H9 (cell line): ENCODE results near the gene EPB41L1. TPM values are rescaled to one million over a fixed set of nuclear protein-coding genes. Genes with fewer than 3 reads are reported as not detected.

Source experiments
- DNase-seq: peaks from one replicate; pipeline ENCODE4 v3.0.0-alpha.2; 2017
- H2AFZ ChIP-seq: one replicate; pipeline ENCODE4 v1.6.1; 2013; ENCODE audit warnings: mild to moderate bottlenecking, low read length, control low read depth, moderate library complexity
- H2AK5ac ChIP-seq: 2 replicates; pipeline ENCODE4 v1.6.1; 2013; ENCODE audit warnings: low read length, control low read depth, mixed read lengths; ENCODE audit not compliant: insufficient read length
- H2BK120ac ChIP-seq: one replicate; pipeline ENCODE4 v1.6.1; 2013; ENCODE audit warnings: low read depth, mild to moderate bottlenecking, low read length, control low read depth, inconsistent platforms; ENCODE audit not compliant: poor library complexity, severe bottlenecking
- H2BK12ac ChIP-seq: 2 replicates; pipeline ENCODE4 v1.6.1; 2013; ENCODE audit warnings: low read length, control low read depth, mixed read lengths, low read depth; ENCODE audit not compliant: insufficient read length
- H2BK15ac ChIP-seq: 2 replicates; pipeline ENCODE4 v1.6.1; 2013; ENCODE audit warnings: low read depth, low read length, control low read depth
- H2BK20ac ChIP-seq: one replicate; pipeline ENCODE4 v1.6.1; 2013; ENCODE audit warnings: low read depth, mild to moderate bottlenecking, low read length, control low read depth, inconsistent platforms; ENCODE audit not compliant: poor library complexity, severe bottlenecking
- H2BK5ac ChIP-seq: 2 replicates; pipeline ENCODE4 v1.6.1; 2013; ENCODE audit warnings: low read length, control low read depth, mixed read lengths; ENCODE audit not compliant: insufficient read length
- H3K14ac ChIP-seq: 2 replicates; pipeline ENCODE4 v1.6.1; 2013; ENCODE audit warnings: low read length, control low read depth; ENCODE audit not compliant: insufficient read depth
- H3K18ac ChIP-seq: 2 replicates; pipeline ENCODE4 v1.6.1; 2013; ENCODE audit warnings: low read depth, mild to moderate bottlenecking, mixed read lengths, low read length, control low read depth; ENCODE audit not compliant: insufficient read length
- H3K23ac ChIP-seq: 2 replicates; pipeline ENCODE4 v1.6.1; 2013; ENCODE audit warnings: low read length, control low read depth, mixed read lengths, low read depth; ENCODE audit not compliant: insufficient read length
- H3K23me2 ChIP-seq: 2 replicates; pipeline ENCODE4 v1.6.1; 2013; ENCODE audit warnings: low read depth, mild to moderate bottlenecking, mixed read lengths, low read length, control low read depth; ENCODE audit not compliant: insufficient read length, poor library complexity, severe bottlenecking
- H3K27ac ChIP-seq: 2 replicates; pipeline ENCODE4 v1.5.1; 2013; ENCODE audit warnings: low read length, control low read depth, mixed read lengths, low read depth; ENCODE audit not compliant: insufficient read length
- H3K27me3 ChIP-seq: 2 replicates; pipeline ENCODE4 v1.6.1; 2013; ENCODE audit warnings: low read length, control low read depth, inconsistent platforms; ENCODE audit not compliant: insufficient read depth
- H3K4ac ChIP-seq: 2 replicates; pipeline ENCODE4 v1.6.1; 2013; ENCODE audit warnings: low read depth, mild to moderate bottlenecking, control low read depth, inconsistent platforms, low read length, moderate library complexity
- H3K4me1 ChIP-seq: 2 replicates; pipeline ENCODE4 v1.6.1; 2013; ENCODE audit warnings: low read length, control low read depth, inconsistent platforms; ENCODE audit not compliant: insufficient read depth
- H3K4me2 ChIP-seq: 2 replicates; pipeline ENCODE4 v1.6.1; 2013; ENCODE audit warnings: low read length, control low read depth, mixed read lengths; ENCODE audit not compliant: insufficient read length, insufficient read depth
- H3K56ac ChIP-seq: 2 replicates; pipeline ENCODE4 v1.6.1; 2013; ENCODE audit warnings: low read depth, mild to moderate bottlenecking, mixed read lengths, low read length, control low read depth; ENCODE audit not compliant: insufficient read length
- H3K79me1 ChIP-seq: 2 replicates; pipeline ENCODE4 v1.6.1; 2013; ENCODE audit warnings: low read depth, mild to moderate bottlenecking, moderate library complexity, low read length, control low read depth, inconsistent platforms; ENCODE audit not compliant: insufficient read depth, poor library complexity, severe bottlenecking
- H3K79me2 ChIP-seq: 2 replicates; pipeline ENCODE4 v1.6.1; 2013; ENCODE audit warnings: low read length, control low read depth, inconsistent platforms; ENCODE audit not compliant: insufficient read depth
- H3K9ac ChIP-seq: 2 replicates; pipeline ENCODE4 v1.6.1; 2013; ENCODE audit warnings: low read length, control low read depth, mixed read lengths; ENCODE audit not compliant: insufficient read length; ENCODE audit errors: extremely low read depth
- H3K9me3 ChIP-seq: one replicate; pipeline ENCODE4 v1.6.1; 2013; ENCODE audit warnings: low read depth, low read length, inconsistent platforms; ENCODE audit not compliant: control insufficient read depth
- H3T11ph ChIP-seq: one replicate; pipeline ENCODE4 v1.6.1; 2013; ENCODE audit warnings: mild to moderate bottlenecking, low read length, control low read depth, inconsistent platforms
- H4K20me1 ChIP-seq: one replicate; pipeline ENCODE4 v1.6.1; 2013; ENCODE audit not compliant: control insufficient read depth, insufficient read length, insufficient read depth
- H4K5ac ChIP-seq: 2 replicates; pipeline ENCODE4 v1.6.1; 2013; ENCODE audit warnings: low read depth, mild to moderate bottlenecking, mixed read lengths, low read length, control low read depth; ENCODE audit not compliant: insufficient read length
- H4K8ac ChIP-seq: replicated peaks from 2 replicates; pipeline ENCODE4 v1.6.1; 2013; ENCODE audit warnings: low read length, control low read depth, mixed read lengths, low read depth; ENCODE audit not compliant: insufficient read length
- H4K91ac ChIP-seq: 2 replicates; pipeline ENCODE4 v1.6.1; 2013; ENCODE audit warnings: low read depth, mild to moderate bottlenecking, moderate library complexity, mixed read lengths, low read length, control low read depth; ENCODE audit not compliant: insufficient read length
- H3K27ac Mint-ChIP-seq, 3 experiments: 2 replicates in 2 of 3; 3 replicates in 1 of 3; pipeline ENCODE4 v1.8.0; 2020 to 2021; ENCODE audit warnings: mixed read lengths in 3 of 3, mild to moderate bottlenecking in 1 of 3, moderate library complexity in 1 of 3
- H3K27me3 Mint-ChIP-seq: 2 replicates; pipeline ENCODE4 v1.8.0; 2021; ENCODE audit warnings: low read depth, mild to moderate bottlenecking, moderate library complexity, mixed read lengths
- H3K36me3 Mint-ChIP-seq, 3 experiments: 2 replicates in 2 of 3; 3 replicates in 1 of 3; pipeline ENCODE4 v1.8.0; 2020 to 2021; ENCODE audit warnings: low read depth in 3 of 3, mixed read lengths in 3 of 3; ENCODE audit not compliant: insufficient read depth in 1 of 3
- H3K4me1 Mint-ChIP-seq, 2 experiments: 2 replicates each; pipeline ENCODE4 v1.8.0; 2020; ENCODE audit warnings: mixed read lengths in 2 of 2
- H3K4me3 Mint-ChIP-seq, 2 experiments: 2 replicates in 1 of 2; 3 replicates in 1 of 2; pipeline ENCODE4 v1.8.0; 2020 to 2021; ENCODE audit warnings: mild to moderate bottlenecking in 2 of 2, mixed read lengths in 2 of 2, moderate library complexity in 1 of 2
- H3K9me3 Mint-ChIP-seq, 2 experiments: 2 replicates in 1 of 2; 3 replicates in 1 of 2; pipeline ENCODE4 v1.8.0; 2020; ENCODE audit warnings: mild to moderate bottlenecking in 2 of 2, mixed read lengths in 2 of 2, moderate library complexity in 1 of 2
- whole genome bisulfite sequencing: extraction: QIAGEN DNeasy Blood & Tissue Kit; methylation state at CpG from one replicate; pipeline ENCODE4 v1.1.7; 2013; ENCODE audit warnings: missing lambda C conversion rate, low lambda C conversion rate, mixed read lengths; ENCODE audit not compliant: insufficient read length; ENCODE audit errors: extremely low coverage; 5-methylcytosine and 5-hydroxymethylcytosine counted together
- total RNA-seq: library from RNA; stranded (reverse); gene quantifications from 2 replicates; pipeline ENCODE4 v1.2.1, GENCODE V29; 2021
- TF ChIP-seq, protein P1 (sequence below): fragments of 200-600 bp; sonication (generic); conservative IDR thresholded peaks from 3 replicates; pipeline ENCODE4 v1.8.0; 2021; ENCODE audit warnings: antibody characterized with exemption, mild to moderate bottlenecking

EPB41L1 gene
- total RNA-seq, 1 experiment from 2014 or later, result 31.1 TPM

DNA sequence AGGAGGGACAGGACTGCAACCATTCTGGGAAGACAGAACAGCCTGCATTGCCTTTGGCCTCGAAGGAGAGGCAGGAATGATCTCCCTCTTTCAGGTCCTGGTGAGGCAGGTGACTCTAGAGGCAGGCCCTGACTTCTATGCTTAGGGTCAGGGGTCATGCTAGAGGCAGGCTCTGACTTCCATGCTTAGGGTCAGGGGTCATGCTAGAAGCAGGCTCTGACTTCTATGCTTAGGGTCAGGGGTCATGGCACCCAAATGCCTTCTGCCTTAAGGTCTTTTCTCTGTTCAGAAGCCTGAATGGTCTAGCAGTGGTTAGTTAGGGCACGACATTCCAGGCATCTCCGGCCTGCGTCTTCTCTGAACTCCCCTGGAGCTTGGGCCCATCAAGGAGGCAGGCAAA is 46.7 kb downstream of the EPB41L1 start:
- H3K14ac ChIP-seq, result no peak overlapping the region
- H3K56ac ChIP-seq, result no peak overlapping the region
- no peak for DNase-seq

More for the DNA sequence above, 46.7 kb downstream of the EPB41L1 start:
- Histone ChIP-seq H3K4me1 (no peaks in the 10 kb centered on the region), H3K23ac (no peak overlapping the region), H2BK120ac (no peak overlapping the region), H3T11ph (no peak overlapping the region), H3K27ac (no peak overlapping the region), H3K9ac (no peak overlapping the region), H3K18ac (no peak overlapping the region), H3K27me3 (no peaks in the 10 kb centered on the region), H4K5ac (no peak overlapping the region), H2BK20ac (no peak overlapping the region), H2BK12ac (no peak overlapping the region), H3K4ac (no peak overlapping the region), H4K8ac (no peak overlapping the region), H3K9me3 (no peaks in the 10 kb centered on the region), H3K23me2 (no peaks in the 10 kb centered on the region), H2BK15ac (no peak overlapping the region), H2BK5ac (no peak overlapping the region), H2AFZ (no peak overlapping the region), H3K79me2 (no peaks in the 10 kb centered on the region), H2AK5ac (no peak overlapping the region), H4K20me1 (no peaks in the 10 kb centered on the region), H3K4me2 (no peak overlapping the region), H4K91ac (no peak overlapping the region), H3K79me1 (no peaks in the 10 kb centered on the region)
- no peaks in the 10 kb centered on the region; the same call in 1 of the 2 replicates for H3K27me3 Mint-ChIP-seq
- TF ChIP-seq, protein P1, sequence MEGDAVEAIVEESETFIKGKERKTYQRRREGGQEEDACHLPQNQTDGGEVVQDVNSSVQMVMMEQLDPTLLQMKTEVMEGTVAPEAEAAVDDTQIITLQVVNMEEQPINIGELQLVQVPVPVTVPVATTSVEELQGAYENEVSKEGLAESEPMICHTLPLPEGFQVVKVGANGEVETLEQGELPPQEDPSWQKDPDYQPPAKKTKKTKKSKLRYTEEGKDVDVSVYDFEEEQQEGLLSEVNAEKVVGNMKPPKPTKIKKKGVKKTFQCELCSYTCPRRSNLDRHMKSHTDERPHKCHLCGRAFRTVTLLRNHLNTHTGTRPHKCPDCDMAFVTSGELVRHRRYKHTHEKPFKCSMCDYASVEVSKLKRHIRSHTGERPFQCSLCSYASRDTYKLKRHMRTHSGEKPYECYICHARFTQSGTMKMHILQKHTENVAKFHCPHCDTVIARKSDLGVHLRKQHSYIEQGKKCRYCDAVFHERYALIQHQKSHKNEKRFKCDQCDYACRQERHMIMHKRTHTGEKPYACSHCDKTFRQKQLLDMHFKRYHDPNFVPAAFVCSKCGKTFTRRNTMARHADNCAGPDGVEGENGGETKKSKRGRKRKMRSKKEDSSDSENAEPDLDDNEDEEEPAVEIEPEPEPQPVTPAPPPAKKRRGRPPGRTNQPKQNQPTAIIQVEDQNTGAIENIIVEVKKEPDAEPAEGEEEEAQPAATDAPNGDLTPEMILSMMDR, result no peak
- peaks cover 0 to 1% of the 10 kb centered on the region in 2 experiments; a peak in 1 of 5 replicates for H3K9me3 Mint-ChIP-seq
- H3K4me3 Mint-ChIP-seq, result no peak overlapping the region
- H3K27ac Mint-ChIP-seq, result no peak overlapping the region
- peaks cover 0 to 4% (median 0%) of the 10 kb centered on the region in 3 experiments; a peak in 1 of 7 replicates for H3K36me3 Mint-ChIP-seq
- peaks cover 4% of the 10 kb centered on the region in 2 experiments for H3K4me1 Mint-ChIP-seq
- no CpG with 5 or more reads among the region's 4 CpGs for WGBS
